ENCODE measurements around the gene GPSM3. TPM values are rescaled to one million over a fixed set of nuclear protein-coding genes. Genes with fewer than 3 reads are reported as not detected.

GPSM3 gene
- total and polyA plus RNA-seq, 8 donors: 0.59 to 10.1 (median 4.5) TPM

DNA sequence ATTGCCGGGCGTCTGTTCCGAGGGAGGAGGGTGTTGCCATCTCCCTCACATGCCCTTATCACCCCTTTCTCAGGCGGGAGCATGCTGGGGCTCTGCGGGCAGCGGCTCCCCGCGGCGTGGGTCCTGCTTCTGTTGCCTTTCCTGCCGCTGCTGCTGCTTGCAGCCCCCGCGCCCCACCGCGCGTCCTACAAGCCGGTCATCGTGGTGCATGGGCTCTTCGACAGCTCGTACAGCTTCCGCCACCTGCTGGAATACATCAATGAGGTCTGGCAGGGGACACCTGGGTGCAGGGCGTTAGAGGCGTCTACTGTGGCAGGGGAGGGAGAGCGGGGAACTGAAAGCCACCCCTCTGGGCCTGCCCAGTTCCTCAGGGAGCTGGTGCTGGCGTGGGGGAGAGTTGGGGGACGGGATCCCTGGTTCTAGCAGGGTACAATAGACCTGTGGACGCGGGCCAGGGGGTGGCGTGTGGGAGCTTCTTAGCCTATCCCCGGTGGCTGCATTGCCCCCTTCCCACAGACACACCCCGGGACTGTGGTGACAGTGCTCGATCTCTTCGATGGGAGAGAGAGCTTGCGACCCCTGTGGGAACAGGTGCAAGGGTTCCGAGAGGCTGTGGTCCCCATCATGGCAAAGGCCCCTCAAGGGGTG, 37.8 kb downstream of the GPSM3 start:
- TF ChIP-seq, protein P1, sequence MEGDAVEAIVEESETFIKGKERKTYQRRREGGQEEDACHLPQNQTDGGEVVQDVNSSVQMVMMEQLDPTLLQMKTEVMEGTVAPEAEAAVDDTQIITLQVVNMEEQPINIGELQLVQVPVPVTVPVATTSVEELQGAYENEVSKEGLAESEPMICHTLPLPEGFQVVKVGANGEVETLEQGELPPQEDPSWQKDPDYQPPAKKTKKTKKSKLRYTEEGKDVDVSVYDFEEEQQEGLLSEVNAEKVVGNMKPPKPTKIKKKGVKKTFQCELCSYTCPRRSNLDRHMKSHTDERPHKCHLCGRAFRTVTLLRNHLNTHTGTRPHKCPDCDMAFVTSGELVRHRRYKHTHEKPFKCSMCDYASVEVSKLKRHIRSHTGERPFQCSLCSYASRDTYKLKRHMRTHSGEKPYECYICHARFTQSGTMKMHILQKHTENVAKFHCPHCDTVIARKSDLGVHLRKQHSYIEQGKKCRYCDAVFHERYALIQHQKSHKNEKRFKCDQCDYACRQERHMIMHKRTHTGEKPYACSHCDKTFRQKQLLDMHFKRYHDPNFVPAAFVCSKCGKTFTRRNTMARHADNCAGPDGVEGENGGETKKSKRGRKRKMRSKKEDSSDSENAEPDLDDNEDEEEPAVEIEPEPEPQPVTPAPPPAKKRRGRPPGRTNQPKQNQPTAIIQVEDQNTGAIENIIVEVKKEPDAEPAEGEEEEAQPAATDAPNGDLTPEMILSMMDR (IDR thresholded peaks at IDR 0.05): peak; percentile 9 to 47 (median 32)
- intact Hi-C loops (cut with DNase I): no loop called here
- WGBS, 2 donors: 3 to 5% methylated on average over 28 to 34 of the region's 34 CpGs
- peak overlapping the region; percentile 62 to 76 (median 72) for H3K27ac ChIP-seq
- peaks cover 0 to 4% (median 0%) of the 10 kb centered on the region in 3 donors for H3K36me3 ChIP-seq
- peak; percentile 84 to 92 (median 90) for ATAC-seq
- H3K27me3 ChIP-seq: no peaks in the 10 kb centered on the region
- DNase-seq: peak; percentile 68 to 88 (median 75)
- H3K4me3 ChIP-seq: peak overlapping the region; percentile 59 to 79 (median 66)
- peaks cover 0 to 5% (median 4%) of the 10 kb centered on the region in 3 donors for H3K4me1 ChIP-seq
- no peak for FAIRE-seq
- no peaks in the 10 kb centered on the region for H3K9me3 ChIP-seq

DNA sequence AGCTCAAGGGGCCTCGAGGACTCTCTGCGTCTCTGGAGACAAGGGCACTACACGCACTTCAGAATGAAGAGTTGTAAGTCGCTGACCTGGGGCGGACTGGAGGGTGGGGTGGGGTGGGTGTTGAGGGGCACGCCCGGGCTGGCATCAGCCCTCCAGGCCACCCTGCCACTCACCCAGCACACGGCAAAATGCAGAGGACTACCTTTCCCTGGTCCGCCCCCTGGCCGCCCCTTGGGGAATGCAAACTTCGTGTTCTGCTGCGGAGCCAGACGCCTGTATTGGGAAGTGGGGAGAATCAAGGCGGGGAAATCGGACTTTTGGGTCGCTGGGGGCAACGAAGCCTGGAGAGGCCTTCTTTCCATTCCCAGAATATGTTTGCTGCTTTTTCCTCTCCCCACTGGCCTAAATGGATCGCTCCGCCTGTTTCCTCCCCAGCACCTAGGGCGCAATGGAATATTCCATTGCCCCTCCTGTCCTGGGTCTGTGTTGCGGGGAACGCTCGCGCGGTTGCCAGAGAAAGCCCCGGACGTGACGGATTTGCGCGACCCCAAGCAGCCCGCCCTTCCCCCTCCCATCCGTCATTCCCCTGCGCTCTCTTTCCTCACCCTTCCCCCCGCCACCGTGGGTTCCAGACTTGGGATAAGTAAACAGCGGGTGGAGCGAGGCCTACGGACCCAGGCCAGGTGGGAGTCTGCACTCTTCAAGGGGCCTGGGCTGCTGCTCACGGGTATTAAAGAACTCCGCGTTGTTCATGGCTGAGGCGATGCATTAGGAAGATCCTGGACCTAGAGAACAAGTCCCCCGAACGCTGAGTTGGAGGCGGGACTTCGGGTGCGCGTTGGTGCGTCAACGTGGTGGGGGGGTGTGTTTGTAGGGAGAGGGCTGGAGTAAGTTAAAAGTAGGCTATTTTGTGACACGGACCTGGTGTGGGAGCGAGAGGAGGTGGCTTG, 38.6 kb downstream of the GPSM3 start, which contains the start of gene PPT2:
PPT2 (plus strand) TSS at position 578 of the 950 bp plus-strand sequence. CDS start 454 bp downstream, outside the sequence.
- no peak for FAIRE-seq
- WGBS, 2 donors: 2% methylated on average over 52 of the region's 52 CpGs
- DNase-seq: peak; percentile 70 to 85 (median 75)
- Histone ChIP-seq H3K9me3 (no peaks in the 10 kb centered on the region), H3K27ac (peak within 1 kb of the TSS; percentile 62 to 76 (median 72)), H3K4me3 (peak within 1 kb of the TSS; percentile 59 to 79 (median 66)), H3K36me3 (peaks cover 0 to 4% (median 0%) of the 10 kb centered on the region in 3 donors), H3K4me1 (peaks cover 0 to 5% (median 4%) of the 10 kb centered on the region in 3 donors), H3K27me3 (no peaks in the 10 kb centered on the region)
- intact Hi-C loops (cut with DNase I): no loop called here
- peak; percentile 80 to 86 (median 84) for ATAC-seq
- TF ChIP-seq, protein P1 (IDR thresholded peaks at IDR 0.05): no peak

DNA sequence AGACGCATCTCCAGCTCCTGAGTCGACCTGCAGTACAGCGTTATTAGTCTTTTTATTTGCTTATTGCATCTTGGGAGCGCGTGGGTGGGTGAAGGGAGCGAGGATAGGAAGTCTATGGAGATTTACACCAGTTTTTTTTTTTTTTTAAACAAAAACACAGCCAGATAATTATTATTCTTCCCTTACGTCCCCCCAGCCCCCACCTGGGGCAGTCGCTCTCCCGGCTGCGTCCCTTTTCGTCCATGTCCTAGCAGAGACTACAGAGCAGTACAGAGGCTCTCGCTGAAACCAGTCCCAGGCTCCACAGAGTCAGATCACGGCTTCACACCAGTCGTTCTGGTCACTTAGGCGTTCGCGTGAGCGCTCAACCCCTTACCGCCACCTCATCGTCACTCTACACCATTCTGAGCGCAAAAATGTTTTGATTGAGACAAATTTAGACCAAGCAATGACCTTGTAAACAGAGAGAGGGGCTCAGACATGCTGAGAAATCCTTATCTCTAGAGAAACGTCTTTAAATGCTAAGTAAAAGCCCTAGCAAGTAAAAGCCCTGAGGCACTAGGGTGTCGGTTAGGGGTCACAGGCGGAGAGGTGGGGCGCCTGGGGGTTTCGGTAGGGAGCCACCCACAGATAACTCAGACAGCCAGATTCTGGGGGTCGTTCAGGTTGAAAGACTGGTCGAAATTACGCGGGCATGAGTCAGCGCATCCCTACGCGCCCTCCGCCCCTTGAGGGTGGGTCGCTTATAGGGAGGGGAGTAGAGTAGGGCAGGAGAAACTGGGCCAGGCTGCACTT, 39.5 kb downstream of the GPSM3 start:
- Histone ChIP-seq H3K4me1 (peaks cover 0 to 5% (median 4%) of the 10 kb centered on the region in 3 donors), H3K36me3 (peaks cover 0 to under 1% (median 0%) of the 10 kb centered on the region in 3 donors), H3K9me3 (no peaks in the 10 kb centered on the region), H3K4me3 (peak overlapping the region; percentile 59 to 79 (median 66)), H3K27ac (peak overlapping the region; percentile 62 to 76 (median 72)), H3K27me3 (no peaks in the 10 kb centered on the region)
- ATAC-seq (peak in 2 of 4 donors; percentile 1 to 13), FAIRE-seq (no peak), DNase-seq (no peak)
- intact Hi-C loops (cut with DNase I): no loop called here
- TF ChIP-seq, protein P1 (IDR thresholded peaks at IDR 0.05): no peak
- 49% methylated on average over 35 of the region's 35 CpGs for WGBS, 2 donors

DNA sequence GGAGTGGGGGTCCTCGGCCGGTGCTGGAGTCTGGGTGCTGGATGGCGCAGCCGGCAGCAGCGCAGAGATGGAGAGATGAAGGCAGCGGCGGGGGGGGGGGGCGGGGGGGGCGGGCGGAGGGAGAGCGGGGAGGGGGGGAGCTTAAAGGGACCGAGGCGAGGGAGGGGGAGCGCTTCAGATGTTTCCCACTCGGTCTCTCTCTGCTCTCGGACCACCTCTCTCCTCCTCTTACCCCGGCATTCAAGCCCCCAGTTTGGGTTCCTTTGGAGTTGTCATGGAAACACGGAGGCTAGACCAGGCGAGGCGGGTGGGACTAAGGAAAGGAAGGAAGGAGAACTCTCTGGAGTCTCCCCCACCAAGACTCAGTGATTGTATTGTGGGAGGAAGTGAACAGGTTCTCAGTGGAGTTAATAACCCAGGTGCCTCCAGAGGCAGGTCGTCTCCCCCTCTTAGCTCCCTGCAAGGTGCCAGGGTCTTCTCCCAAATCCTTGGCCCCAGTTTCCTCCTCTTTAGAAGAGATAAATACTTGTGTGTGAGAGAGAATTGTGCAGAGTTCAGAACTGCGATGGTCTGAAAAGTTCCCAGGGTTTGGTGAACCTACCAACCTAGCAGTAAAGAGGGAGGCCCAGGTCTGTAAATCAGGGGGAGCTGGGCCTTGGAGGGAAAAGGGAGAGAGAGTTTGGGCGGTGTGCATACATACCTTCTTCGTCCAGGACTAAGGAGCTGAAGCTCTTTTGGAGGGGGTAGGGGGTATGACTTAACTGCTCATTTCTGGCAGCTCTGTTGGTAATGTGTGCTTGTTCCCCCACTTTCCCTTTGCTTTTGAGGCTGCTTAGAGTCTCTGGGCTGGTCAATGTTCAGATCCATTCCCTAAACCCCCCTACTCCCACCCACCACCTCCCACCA, 40.3 kb downstream of the GPSM3 start, which contains the start of gene PRRT1:
PRRT1 (minus strand) TSS at position 77 of the 906 bp plus-strand sequence. CDS start 112 bp downstream, outside the sequence.
- no peak for ATAC-seq
- intact Hi-C loops (cut with DNase I): no loop called here

More for the DNA sequence above, 40.3 kb downstream of the GPSM3 start, which contains the start of gene PRRT1:
- DNase-seq: no peak
- Histone ChIP-seq H3K27me3 (no peaks in the 10 kb centered on the region), H3K36me3 (no peaks in the 10 kb centered on the region), H3K4me1 (peaks cover 0 to 5% (median 4%) of the 10 kb centered on the region in 3 donors), H3K27ac (no peak within 1 kb of the TSS), H3K4me3 (peak within 1 kb of the TSS in 1 of 4 donors; percentile 70), H3K9me3 (no peaks in the 10 kb centered on the region)
- TF ChIP-seq, protein P1 (IDR thresholded peaks at IDR 0.05): no peak
- FAIRE-seq: no peak
- 50 to 70% methylated on average over 7 to 15 of the region's 24 CpGs for WGBS, 2 donors
